Measurements from ENCODE around the gene OSBPL6.
A peak's percentile ranks its signal among the peaks of the same experiment; 100 is the strongest.
"Not testable (repeated sequence)": the region's sequence is repeated elsewhere in the genome, so short reads cannot be mapped to it uniquely, and the experiment has no call there.

OSBPL6 gene

GRCh38 chr2:178414266-178415247, 220.2 kb downstream of the OSBPL6 start:
- DNase-seq: peak; percentile 89

- DNase-seq: no peak
Observed at GRCh38 chr2:178415979-178416378, 221.7 kb downstream of the OSBPL6 start.

GRCh38 chr2:178417916-178418315, 223.6 kb downstream of the OSBPL6 start:
- no peak for DNase-seq

GRCh38 chr2:178418426-178418825, 224.1 kb downstream of the OSBPL6 start:
- no peak for DNase-seq

- DNase-seq: no peak
Observed at GRCh38 chr2:178419123-178419522, 224.8 kb downstream of the OSBPL6 start.

GRCh38 chr2:178420463-178420999, 226.2 kb downstream of the OSBPL6 start:
- DNase-seq: no peak

GRCh38 chr2:178422097-178422496, 227.8 kb downstream of the OSBPL6 start:
- DNase-seq: no peak

GRCh38 chr2:178423746-178424145, 229.4 kb downstream of the OSBPL6 start:
- DNase-seq: not testable (repeated sequence)

GRCh38 chr2:178425255-178425827, 231.0 kb downstream of the OSBPL6 start:
- no peak for DNase-seq

GRCh38 chr2:178426388-178426787, 232.1 kb downstream of the OSBPL6 start:
- no peak for DNase-seq

GRCh38 chr2:178427458-178427857, 233.1 kb downstream of the OSBPL6 start:
- no peak for DNase-seq

- DNase-seq: no peak
Observed at GRCh38 chr2:178428396-178428806, 234.1 kb downstream of the OSBPL6 start.

- no peak for DNase-seq
Observed at GRCh38 chr2:178429336-178429735, 235.0 kb downstream of the OSBPL6 start.

GRCh38 chr2:178436662-178437061, 242.3 kb downstream of the OSBPL6 start:
- no peak for DNase-seq

GRCh38 chr2:178441426-178441825, 247.1 kb downstream of the OSBPL6 start:
- no peak for DNase-seq

GRCh38 chr2:178448968-178449661, 254.8 kb downstream of the OSBPL6 start:
- no peak for DNase-seq

- DNase-seq: peak; percentile 36
Observed at GRCh38 chr2:178449700-178450523, 255.6 kb downstream of the OSBPL6 start.

GRCh38 chr2:178450524-178450773, 256.1 kb downstream of the OSBPL6 start:
- peak; percentile 62 for DNase-seq

- DNase-seq: peak; percentile 84
Observed at GRCh38 chr2:178450774-178451525, 256.6 kb downstream of the OSBPL6 start, which contains the start of the genes PJVK and PRKRA. Gene PJVK, plus strand, starts transcription at chr2:178451378. Its CDS starts 2,032 bp downstream, at chr2:178453410. Gene PRKRA, minus strand, starts transcription at chr2:178451175. Its CDS starts 145 bp downstream, at chr2:178451030.

GRCh38 chr2:178452334-178452733, 258.0 kb downstream of the OSBPL6 start:
- no peak for DNase-seq
